Panc1 (cell line): Measurements from ENCODE around the gene CD79A. TPM values are rescaled to one million over a fixed set of nuclear protein-coding genes. Genes with fewer than 3 reads are reported as not detected.

Experiments
- ATAC-seq: fragments of 200-7000 bp; cut with Tn5 transposase; 2 replicates; pipeline ENCODE4 v1.9.1; 2020; ENCODE audit warnings: mild to moderate bottlenecking, moderate library complexity
- BruUV-seq: library from RNA; stranded (reverse); fragments of 400-500 nt; replicated peaks from 2 replicates; lab custom pipeline; 2021; lab: Mats Ljungman, UMichigan
- CTCF ChIA-PET: fragments of 300-600 bp; sonication (Branson Sonifier 250); formaldehyde crosslinking; loops from one replicate; lab custom pipeline; 2022; ENCODE audit warnings: antibody characterized with exemption; lab: Charles Lee
- POLR2A ChIA-PET: fragments of 300-600 bp; sonication (Branson Sonifier 250); formaldehyde crosslinking; loops from one replicate; lab custom pipeline; 2022; ENCODE audit warnings: antibody characterized with exemption; lab: Charles Lee
- DNase-seq: peaks from one replicate; pipeline ENCODE4 v3.0.0-alpha.2; 2010; ENCODE audit warnings: low read depth, low spot score
- H3K27ac ChIP-seq: 2 replicates; pipeline ENCODE4 v1.5.1; 2011; ENCODE audit warnings: mild to moderate bottlenecking, low read length, inconsistent platforms
- H3K27me3 ChIP-seq: fragments of 200-500 bp; sonication (Bioruptor generic); 2 replicates; pipeline ENCODE4 v1.6.0; 2014; ENCODE audit warnings: low read length, inconsistent platforms; ENCODE audit not compliant: control insufficient read depth, insufficient read depth
- H3K36me3 ChIP-seq: fragments of 200-500 bp; sonication (Bioruptor generic); 2 replicates; pipeline ENCODE4 v1.5.1; 2014; ENCODE audit warnings: inconsistent platforms, mild to moderate bottlenecking, low read length, moderate library complexity; ENCODE audit not compliant: control insufficient read depth, insufficient read depth
- H3K4me1 ChIP-seq: 2 replicates; pipeline ENCODE4 v1.5.1; 2011; ENCODE audit warnings: inconsistent platforms, mild to moderate bottlenecking, low read length, moderate library complexity; ENCODE audit not compliant: control insufficient read depth, insufficient read depth
- H3K4me3 ChIP-seq, 2 experiments: 2 replicates each; pipeline ENCODE4 v1.5.1; 2011 to 2012; ENCODE audit warnings: low read depth in 2 of 2, low read length in 2 of 2, mild to moderate bottlenecking in 2 of 2, inconsistent platforms in 1 of 2, moderate library complexity in 1 of 2
- H3K9me3 ChIP-seq: fragments of 200-500 bp; sonication (Bioruptor generic); 2 replicates; pipeline ENCODE4 v1.5.1; 2014; ENCODE audit warnings: low read depth, mild to moderate bottlenecking, inconsistent platforms, low read length, moderate library complexity; ENCODE audit not compliant: control insufficient read depth, insufficient read depth
- POLR2AphosphoS5 ChIP-seq: IDR thresholded peaks from 2 replicates; pipeline ENCODE4 v1.6.1; 2012; ENCODE audit warnings: mild to moderate bottlenecking, low read depth, low read length, moderate library complexity
- SIN3A ChIP-seq: IDR thresholded peaks from 2 replicates; pipeline ENCODE4 v1.6.1; 2012; ENCODE audit warnings: low read depth, mild to moderate bottlenecking, low read length, moderate library complexity, borderline replicate concordance; ENCODE audit not compliant: insufficient read depth
- TCF7L2 ChIP-seq: IDR thresholded peaks from 2 replicates; pipeline ENCODE4 v1.6.1; 2011; ENCODE audit warnings: mild to moderate bottlenecking, low read depth, low read length, inconsistent platforms
- in situ Hi-C: cut with HindIII; loops from 2 replicates; pipeline ENCODE4 v1.10.0; 2016; ENCODE audit warnings: low sequenced_read_pairs, low pct_unique_long_range_greater_than_20kb
- intact Hi-C: fragments of 100-400 bp; cut with micrococcal nuclease; formaldehyde crosslinking; loops from one replicate; pipeline ENCODE4 v1.10.0; 2022; ENCODE audit not compliant: unreplicated experiment
- total RNA-seq: library from RNA; stranded (reverse); gene quantifications from one replicate; pipeline ENCODE4 v1.2.1, GENCODE V29; 2021; ENCODE audit not compliant: unreplicated experiment
- TF ChIP-seq, protein P1 (sequence below): fragments of 450-650 bp; IDR thresholded peaks from 2 replicates; pipeline ENCODE4 v1.5.1; 2017; ENCODE audit warnings: mild to moderate bottlenecking
- TF ChIP-seq, protein P2 (sequence below), 2 experiments: IDR thresholded peaks; 2 replicates each; pipeline ENCODE4 v1.6.1; 2011 to 2012; ENCODE audit warnings: low read depth in 2 of 2, control low read depth in 1 of 2, low read length in 1 of 2, mild to moderate bottlenecking in 1 of 2, moderate library complexity in 1 of 2; ENCODE audit not compliant: insufficient read depth in 1 of 2

The CD79A gene
- total RNA-seq, 1 experiment from 2014 or later = 0.59 TPM

DNA sequence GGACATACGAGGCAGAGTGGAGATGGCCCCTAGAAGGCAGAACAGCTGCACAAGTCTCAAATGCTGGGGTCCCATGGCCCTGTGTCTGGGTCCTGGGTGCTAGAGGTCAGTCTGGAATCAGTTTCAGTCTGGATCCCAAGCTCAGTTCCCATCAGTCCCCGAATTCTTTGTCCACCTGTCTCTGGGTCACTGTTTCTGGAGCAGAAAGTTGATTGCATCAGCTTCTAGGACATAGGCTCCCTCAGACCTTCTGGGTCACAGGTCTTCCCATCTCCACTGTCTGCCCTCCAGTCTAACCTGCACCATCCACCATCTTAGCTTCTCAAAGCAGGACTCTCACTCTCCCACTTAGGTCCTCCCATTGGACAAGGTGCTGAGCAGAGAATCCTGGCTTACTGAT lies 37.9 kb upstream of the CD79A start:
- H3K36me3 ChIP-seq = no peaks in the 10 kb centered on the region
- intact Hi-C loops = no loop called here
- CTCF ChIA-PET = interaction anchor here (0.6 kb wide), 1 partner anchor 18 kb away, joined by 4 read pairs; no protein-coding TSS in a partner anchor

DNA sequence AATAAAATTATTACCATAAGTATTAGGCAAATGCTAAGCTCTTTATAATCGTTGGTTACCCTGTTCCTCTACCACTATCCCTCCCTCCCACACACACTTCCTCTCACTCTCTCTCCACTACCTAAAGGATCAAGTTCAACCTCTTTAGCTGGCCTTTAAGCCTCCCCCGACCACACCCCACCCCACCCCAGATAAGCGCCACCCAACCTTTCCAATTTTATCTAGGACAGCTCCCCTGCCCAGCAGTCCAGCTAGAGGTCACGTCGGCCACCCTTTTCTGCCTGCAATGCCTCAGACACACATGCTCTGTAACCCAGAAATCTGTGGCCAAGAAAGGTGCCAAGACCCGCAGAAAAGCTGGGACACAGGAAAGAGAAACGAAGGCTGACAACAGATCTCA lies 33.7 kb upstream of the CD79A start:
- no peaks in the 10 kb centered on the region for H3K36me3 ChIP-seq
- intact Hi-C loops = no loop called here
- BruUV-seq = no TSS peak
- POLR2A ChIA-PET = interaction anchor here (0.6 kb wide), 1 partner anchor 99 kb away, joined by 4 read pairs; no protein-coding TSS in a partner anchor
- no peaks in the 10 kb centered on the region for H3K9me3 ChIP-seq
- TF ChIP-seq POLR2AphosphoS5 (no peak), TCF7L2 (no peak)
- TF ChIP-seq, protein P1, sequence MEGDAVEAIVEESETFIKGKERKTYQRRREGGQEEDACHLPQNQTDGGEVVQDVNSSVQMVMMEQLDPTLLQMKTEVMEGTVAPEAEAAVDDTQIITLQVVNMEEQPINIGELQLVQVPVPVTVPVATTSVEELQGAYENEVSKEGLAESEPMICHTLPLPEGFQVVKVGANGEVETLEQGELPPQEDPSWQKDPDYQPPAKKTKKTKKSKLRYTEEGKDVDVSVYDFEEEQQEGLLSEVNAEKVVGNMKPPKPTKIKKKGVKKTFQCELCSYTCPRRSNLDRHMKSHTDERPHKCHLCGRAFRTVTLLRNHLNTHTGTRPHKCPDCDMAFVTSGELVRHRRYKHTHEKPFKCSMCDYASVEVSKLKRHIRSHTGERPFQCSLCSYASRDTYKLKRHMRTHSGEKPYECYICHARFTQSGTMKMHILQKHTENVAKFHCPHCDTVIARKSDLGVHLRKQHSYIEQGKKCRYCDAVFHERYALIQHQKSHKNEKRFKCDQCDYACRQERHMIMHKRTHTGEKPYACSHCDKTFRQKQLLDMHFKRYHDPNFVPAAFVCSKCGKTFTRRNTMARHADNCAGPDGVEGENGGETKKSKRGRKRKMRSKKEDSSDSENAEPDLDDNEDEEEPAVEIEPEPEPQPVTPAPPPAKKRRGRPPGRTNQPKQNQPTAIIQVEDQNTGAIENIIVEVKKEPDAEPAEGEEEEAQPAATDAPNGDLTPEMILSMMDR = no peak
- CTCF ChIA-PET = interaction anchor here (0.6 kb wide), 1 partner anchor 91 kb away, joined by 3 read pairs; no protein-coding TSS in a partner anchor
- no peak overlapping the region for H3K4me3 ChIP-seq
- H3K27ac ChIP-seq = no peak overlapping the region
- in situ Hi-C loops = no loop called here
- ATAC-seq (no peak), DNase-seq (no peak)
- H3K4me1 ChIP-seq = no peaks in the 10 kb centered on the region
- no peaks in the 10 kb centered on the region for H3K27me3 ChIP-seq

More for the DNA sequence above, 37.9 kb upstream of the CD79A start:
- in situ Hi-C loops = no loop called here
- no peak overlapping the region for H3K4me3 ChIP-seq
- no TSS peak for BruUV-seq
- H3K9me3 ChIP-seq = no peaks in the 10 kb centered on the region
- no peaks in the 10 kb centered on the region for H3K4me1 ChIP-seq
- TF ChIP-seq POLR2AphosphoS5 (no peak), SIN3A (no peak), TCF7L2 (no peak)
- TF ChIP-seq, protein P2, sequence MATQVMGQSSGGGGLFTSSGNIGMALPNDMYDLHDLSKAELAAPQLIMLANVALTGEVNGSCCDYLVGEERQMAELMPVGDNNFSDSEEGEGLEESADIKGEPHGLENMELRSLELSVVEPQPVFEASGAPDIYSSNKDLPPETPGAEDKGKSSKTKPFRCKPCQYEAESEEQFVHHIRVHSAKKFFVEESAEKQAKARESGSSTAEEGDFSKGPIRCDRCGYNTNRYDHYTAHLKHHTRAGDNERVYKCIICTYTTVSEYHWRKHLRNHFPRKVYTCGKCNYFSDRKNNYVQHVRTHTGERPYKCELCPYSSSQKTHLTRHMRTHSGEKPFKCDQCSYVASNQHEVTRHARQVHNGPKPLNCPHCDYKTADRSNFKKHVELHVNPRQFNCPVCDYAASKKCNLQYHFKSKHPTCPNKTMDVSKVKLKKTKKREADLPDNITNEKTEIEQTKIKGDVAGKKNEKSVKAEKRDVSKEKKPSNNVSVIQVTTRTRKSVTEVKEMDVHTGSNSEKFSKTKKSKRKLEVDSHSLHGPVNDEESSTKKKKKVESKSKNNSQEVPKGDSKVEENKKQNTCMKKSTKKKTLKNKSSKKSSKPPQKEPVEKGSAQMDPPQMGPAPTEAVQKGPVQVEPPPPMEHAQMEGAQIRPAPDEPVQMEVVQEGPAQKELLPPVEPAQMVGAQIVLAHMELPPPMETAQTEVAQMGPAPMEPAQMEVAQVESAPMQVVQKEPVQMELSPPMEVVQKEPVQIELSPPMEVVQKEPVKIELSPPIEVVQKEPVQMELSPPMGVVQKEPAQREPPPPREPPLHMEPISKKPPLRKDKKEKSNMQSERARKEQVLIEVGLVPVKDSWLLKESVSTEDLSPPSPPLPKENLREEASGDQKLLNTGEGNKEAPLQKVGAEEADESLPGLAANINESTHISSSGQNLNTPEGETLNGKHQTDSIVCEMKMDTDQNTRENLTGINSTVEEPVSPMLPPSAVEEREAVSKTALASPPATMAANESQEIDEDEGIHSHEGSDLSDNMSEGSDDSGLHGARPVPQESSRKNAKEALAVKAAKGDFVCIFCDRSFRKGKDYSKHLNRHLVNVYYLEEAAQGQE (IDR thresholded peaks at IDR 0.05; ENCODE audit: insufficient read depth in 1 of 2, low read depth in 2 of 2, low read length in 1 of 2) = no peak
- TF ChIP-seq, protein P1 = no peak
- H3K27ac ChIP-seq = no peak overlapping the region
- H3K27me3 ChIP-seq = no peaks in the 10 kb centered on the region
- ATAC-seq (no peak), DNase-seq (no peak)
- POLR2A ChIA-PET = no interaction called here
